Osteocyte (in vitro differentiated cells): ENCODE results near the gene F9. TPM values are rescaled to one million over a fixed set of nuclear protein-coding genes. Genes with fewer than 3 reads are reported as not detected.

Experiments
- DNase-seq: peaks from one replicate; pipeline ENCODE4 v3.0.0; 2021; ENCODE audit warnings: mixed read lengths; ENCODE audit not compliant: unreplicated experiment; ENCODE audit errors: extremely low spot score
- H3K27ac Mint-ChIP-seq: one replicate; pipeline ENCODE4 v1.8.0; 2021; ENCODE audit warnings: mild to moderate bottlenecking, mixed read lengths; ENCODE audit not compliant: unreplicated experiment
- H3K27me3 Mint-ChIP-seq: one replicate; pipeline ENCODE4 v1.8.0; 2021; ENCODE audit warnings: mixed read lengths; ENCODE audit not compliant: unreplicated experiment
- H3K36me3 Mint-ChIP-seq: one replicate; pipeline ENCODE4 v1.8.0; 2021; ENCODE audit warnings: mixed read lengths; ENCODE audit not compliant: unreplicated experiment
- H3K4me1 Mint-ChIP-seq: one replicate; pipeline ENCODE4 v1.8.0; 2021; ENCODE audit warnings: mixed read lengths; ENCODE audit not compliant: unreplicated experiment
- H3K4me3 Mint-ChIP-seq: one replicate; pipeline ENCODE4 v1.8.0; 2021; ENCODE audit warnings: mild to moderate bottlenecking, moderate library complexity, mixed read lengths; ENCODE audit not compliant: unreplicated experiment
- H3K9me3 Mint-ChIP-seq: one replicate; pipeline ENCODE4 v1.8.0; 2021; ENCODE audit warnings: mixed read lengths; ENCODE audit not compliant: unreplicated experiment
- total RNA-seq: library from RNA; stranded (reverse); gene quantifications from 2 replicates; pipeline ENCODE4 v1.2.1, GENCODE V29; 2021
- TF ChIP-seq, protein P1 (sequence below): fragments of 200-600 bp; sonication (generic); IDR thresholded peaks from 2 replicates; pipeline ENCODE4 v1.5.0; 2021; ENCODE audit warnings: antibody characterized with exemption, mild to moderate bottlenecking, moderate library complexity

Gene F9
- total RNA-seq, 1 donor from 2014 or later = not detected

GRCh38 chrX:139554376-139554775 is 23.8 kb downstream of the F9 start:
- H3K9me3 Mint-ChIP-seq = peaks cover 3% of the 10 kb centered on the region
- DNase-seq = no peak
- no peaks in the 10 kb centered on the region for H3K36me3 Mint-ChIP-seq
- H3K27me3 Mint-ChIP-seq = no peaks in the 10 kb centered on the region
- H3K27ac Mint-ChIP-seq = no peak overlapping the region
- no peak overlapping the region for H3K4me3 Mint-ChIP-seq
- H3K4me1 Mint-ChIP-seq = no peaks in the 10 kb centered on the region
- TF ChIP-seq, protein P1, sequence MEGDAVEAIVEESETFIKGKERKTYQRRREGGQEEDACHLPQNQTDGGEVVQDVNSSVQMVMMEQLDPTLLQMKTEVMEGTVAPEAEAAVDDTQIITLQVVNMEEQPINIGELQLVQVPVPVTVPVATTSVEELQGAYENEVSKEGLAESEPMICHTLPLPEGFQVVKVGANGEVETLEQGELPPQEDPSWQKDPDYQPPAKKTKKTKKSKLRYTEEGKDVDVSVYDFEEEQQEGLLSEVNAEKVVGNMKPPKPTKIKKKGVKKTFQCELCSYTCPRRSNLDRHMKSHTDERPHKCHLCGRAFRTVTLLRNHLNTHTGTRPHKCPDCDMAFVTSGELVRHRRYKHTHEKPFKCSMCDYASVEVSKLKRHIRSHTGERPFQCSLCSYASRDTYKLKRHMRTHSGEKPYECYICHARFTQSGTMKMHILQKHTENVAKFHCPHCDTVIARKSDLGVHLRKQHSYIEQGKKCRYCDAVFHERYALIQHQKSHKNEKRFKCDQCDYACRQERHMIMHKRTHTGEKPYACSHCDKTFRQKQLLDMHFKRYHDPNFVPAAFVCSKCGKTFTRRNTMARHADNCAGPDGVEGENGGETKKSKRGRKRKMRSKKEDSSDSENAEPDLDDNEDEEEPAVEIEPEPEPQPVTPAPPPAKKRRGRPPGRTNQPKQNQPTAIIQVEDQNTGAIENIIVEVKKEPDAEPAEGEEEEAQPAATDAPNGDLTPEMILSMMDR = no peak

DNA sequence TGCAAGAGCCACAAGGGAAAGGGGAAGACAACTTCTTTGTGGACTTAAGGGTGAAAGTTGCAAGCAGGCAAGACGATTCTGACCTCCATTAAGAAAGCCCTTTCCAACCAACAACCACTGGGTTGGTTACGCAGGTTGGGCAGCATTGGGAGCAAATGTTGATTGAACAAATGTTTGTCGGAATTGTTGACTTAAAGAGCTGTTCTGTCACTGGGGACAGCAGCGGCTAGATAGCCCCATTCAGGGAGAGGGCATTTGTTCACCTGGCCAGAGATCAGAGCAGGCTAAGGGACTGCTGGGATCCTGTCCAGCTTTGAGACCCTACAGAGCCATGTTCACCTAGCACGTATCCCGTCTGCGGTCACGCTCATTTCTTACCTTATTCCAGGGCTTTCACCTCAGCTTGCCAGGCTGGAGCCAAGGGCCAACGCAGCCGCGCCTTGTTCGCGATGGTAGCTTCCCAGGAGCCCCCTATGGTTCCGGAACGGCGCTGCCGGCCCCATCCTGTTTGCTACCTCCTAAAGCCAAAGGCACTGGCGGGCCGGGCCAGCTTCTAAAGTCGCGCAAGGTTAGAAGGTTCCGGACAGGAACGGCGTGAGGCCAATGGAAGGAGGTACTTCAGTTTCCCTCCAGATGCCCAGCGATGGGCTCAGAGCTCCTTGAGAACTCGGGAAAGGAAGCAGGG is 24.6 kb downstream of the F9 start:
- Mint-ChIP-seq H3K9me3 (peaks cover 3% of the 10 kb centered on the region), H3K4me3 (no peak overlapping the region), H3K27me3 (peaks cover 3% of the 10 kb centered on the region), H3K36me3 (no peaks in the 10 kb centered on the region), H3K27ac (no peak overlapping the region), H3K4me1 (no peaks in the 10 kb centered on the region)
- DNase-seq = no peak
- TF ChIP-seq, protein P1 = no peak

DNA sequence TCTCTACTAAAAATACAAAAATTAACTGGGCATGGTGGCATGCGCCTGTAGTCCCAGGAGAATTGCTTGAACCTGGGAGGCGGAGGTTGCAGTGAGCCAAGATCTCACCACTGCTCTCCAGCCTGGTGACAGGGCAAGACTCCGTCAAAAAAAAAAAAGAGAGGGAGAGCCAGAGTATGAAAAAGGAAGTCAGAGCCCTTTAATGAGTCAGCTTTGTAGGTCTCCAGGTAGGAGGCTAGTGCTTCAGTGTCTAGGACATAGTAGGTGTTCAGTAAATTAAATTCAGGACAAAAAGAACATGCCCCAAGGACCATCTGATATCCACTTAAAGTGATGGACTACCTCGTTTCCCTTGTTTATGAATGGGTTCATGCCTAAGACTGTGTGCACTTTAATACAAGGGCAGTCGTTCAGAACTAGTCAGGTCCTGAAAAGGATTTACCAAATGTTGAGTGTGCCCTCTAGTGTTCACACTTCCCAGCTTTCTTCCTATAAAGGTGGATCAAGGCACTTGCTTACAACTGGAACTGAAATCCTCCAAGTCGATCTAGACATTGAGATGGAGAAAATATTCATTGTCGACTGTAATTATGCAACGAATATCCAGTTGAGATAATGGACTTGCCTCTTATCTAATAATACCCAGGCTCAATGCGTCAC is 29.0 kb downstream of the F9 start:
- DNase-seq = no peak
- H3K36me3 Mint-ChIP-seq = no peaks in the 10 kb centered on the region
- H3K9me3 Mint-ChIP-seq = no peaks in the 10 kb centered on the region
- no peak overlapping the region for H3K27ac Mint-ChIP-seq
- H3K27me3 Mint-ChIP-seq = peaks cover 3% of the 10 kb centered on the region
- no peak overlapping the region for H3K4me3 Mint-ChIP-seq
- no peaks in the 10 kb centered on the region for H3K4me1 Mint-ChIP-seq
- TF ChIP-seq, protein P1 = peak; percentile 49

DNA sequence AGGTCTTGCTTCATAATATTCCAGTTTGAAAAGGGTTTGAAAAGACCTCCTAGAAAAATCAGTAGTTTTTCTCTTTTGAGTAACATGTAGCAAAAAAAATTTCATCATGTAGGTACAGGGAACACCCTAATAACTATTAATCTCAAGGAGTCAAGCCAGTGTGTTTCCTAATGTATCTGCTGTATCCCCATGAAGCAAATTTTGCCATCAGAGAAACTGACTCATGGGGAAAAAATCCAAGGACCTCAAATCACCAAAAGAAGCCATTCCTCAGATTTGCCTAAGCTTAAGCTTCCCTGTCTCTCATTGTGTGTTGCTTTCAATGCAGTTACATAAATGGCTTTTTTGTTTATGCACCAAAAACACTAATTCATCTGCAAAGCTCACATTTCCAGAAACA is 29.7 kb downstream of the F9 start:
- TF ChIP-seq, protein P1 = no peak
- H3K4me3 Mint-ChIP-seq = no peak overlapping the region
- peaks cover 3% of the 10 kb centered on the region for H3K27me3 Mint-ChIP-seq
- no peak overlapping the region for H3K27ac Mint-ChIP-seq
- no peaks in the 10 kb centered on the region for H3K9me3 Mint-ChIP-seq
- no peaks in the 10 kb centered on the region for H3K4me1 Mint-ChIP-seq
- H3K36me3 Mint-ChIP-seq = no peaks in the 10 kb centered on the region
- DNase-seq = no peak

DNA sequence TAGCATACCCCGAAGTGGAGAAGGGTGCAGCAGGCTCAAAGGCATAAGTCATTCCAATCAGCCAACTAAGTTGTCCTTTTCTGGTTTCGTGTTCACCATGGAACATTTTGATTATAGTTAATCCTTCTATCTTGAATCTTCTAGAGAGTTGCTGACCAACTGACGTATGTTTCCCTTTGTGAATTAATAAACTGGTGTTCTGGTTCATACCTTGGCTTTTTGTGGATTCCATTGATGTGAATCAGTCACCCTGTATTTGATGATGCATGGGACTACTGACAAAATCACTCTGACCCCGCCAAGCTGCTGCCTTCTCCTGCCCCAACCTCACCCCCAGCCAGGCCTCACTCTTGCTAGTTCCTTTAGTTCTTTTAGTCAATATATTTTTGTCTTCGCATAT is 32.7 kb downstream of the F9 start:
- Mint-ChIP-seq H3K9me3 (no peaks in the 10 kb centered on the region), H3K4me1 (no peaks in the 10 kb centered on the region), H3K27ac (no peak overlapping the region), H3K27me3 (peaks cover 3% of the 10 kb centered on the region), H3K36me3 (no peaks in the 10 kb centered on the region), H3K4me3 (no peak overlapping the region)
- DNase-seq = no peak
- TF ChIP-seq, protein P1 = no peak
